ENCODE measurements around the gene SFXN5.

Gene SFXN5

GRCh38 chr2:72999729-73000725 is 71.5 kb downstream of the SFXN5 start:
- no peaks in the 10 kb centered on the region for H3K36me3 ChIP-seq (ENCODE audit: control insufficient read depth in 2 of 2, insufficient read depth in 1 of 2, low read length in 2 of 2)
- H3K9me3 ChIP-seq (ENCODE audit: control insufficient read depth, insufficient read depth, low read depth, low read length): no peaks in the 10 kb centered on the region
- ChIA-PET POLR2A (no interaction called here), CTCF (interaction anchor here (0.9 to 1.5 kb wide), 5 partner anchors 11 to 156 kb away, joined by 3 to 4 read pairs (median 3); no protein-coding TSS in a partner anchor)
- TF ChIP-seq ZNF544 (tag by site-specific recombination; IDR thresholded peaks at IDR 0.05) (no peak), MEIS1 (CRISPR knock-in tag; IDR thresholded peaks at IDR 0.05; ENCODE audit: borderline replicate concordance) (no peak), KLF10 (tag by site-specific recombination; IDR thresholded peaks at IDR 0.05) (no peak), ZNF146 (tag by site-specific recombination; IDR thresholded peaks at IDR 0.05) (no peak), ZNF785 (tag by site-specific recombination; IDR thresholded peaks at IDR 0.05) (no peak), ZNF610 (tag by site-specific recombination; IDR thresholded peaks at IDR 0.05; ENCODE audit: borderline replicate concordance) (no peak), ZSCAN18 (tag by site-specific recombination; IDR thresholded peaks at IDR 0.05) (no peak), ZNF350 (tag by site-specific recombination; IDR thresholded peaks at IDR 0.05) (no peak), KLF17 (tag by site-specific recombination; IDR thresholded peaks at IDR 0.05) (no peak), ZNF292 (tag by site-specific recombination; IDR thresholded peaks at IDR 0.05; ENCODE audit: borderline replicate concordance, low read depth) (no peak), ZNF670 (tag by site-specific recombination; IDR thresholded peaks at IDR 0.05; ENCODE audit: low read depth) (no peak), SETDB1 (IDR thresholded peaks at IDR 0.05; ENCODE audit: insufficient read length, low read length) (no peak), ZBTB8A (tag by site-specific recombination; IDR thresholded peaks at IDR 0.05) (no peak), TRIM28 (IDR thresholded peaks at IDR 0.05; ENCODE audit: borderline replicate concordance, low read length) (no peak), ZNF658 (tag by site-specific recombination; IDR thresholded peaks at IDR 0.05) (no peak), ZNF777 (tag by site-specific recombination; IDR thresholded peaks at IDR 0.05; ENCODE audit: borderline replicate concordance) (no peak)
- no peak overlapping the region for H3K4me3 ChIP-seq (ENCODE audit: low read depth, low read length)
- H3K4me1 ChIP-seq (ENCODE audit: control insufficient read depth, insufficient read depth, low read length): no peaks in the 10 kb centered on the region
- no peak overlapping the region for H3K27ac ChIP-seq (ENCODE audit: extremely low read depth, low read depth, low read length)

- ChIA-PET POLR2A (no interaction called here), CTCF (interaction anchor here (0.6 to 3.4 kb wide), 4 partner anchors 20 to 106 kb away, joined by 3 to 10 read pairs (median 4); no protein-coding TSS in a partner anchor)
- no peak overlapping the region for H3K4me3 ChIP-seq (ENCODE audit: low read depth, low read length)
These were observed 72.8 kb downstream of the SFXN5 start for GRCh38 chr2:72998724-72999123.

More at GRCh38 chr2:72998724-72999123, 72.8 kb downstream of the SFXN5 start:
- H3K36me3 ChIP-seq (ENCODE audit: control insufficient read depth in 2 of 2, insufficient read depth in 1 of 2, low read length in 2 of 2): no peaks in the 10 kb centered on the region
- no peak for TF ChIP-seq SP7 (tag by site-specific recombination; IDR thresholded peaks at IDR 0.05)
- TF ChIP-seq ZNF658 (tag by site-specific recombination; IDR thresholded peaks at IDR 0.05): no peak
- TF ChIP-seq ZNF148 (tag by site-specific recombination; IDR thresholded peaks at IDR 0.05; ENCODE audit: borderline replicate concordance): no peak
- no peak for TF ChIP-seq OVOL3 (tag by site-specific recombination; IDR thresholded peaks at IDR 0.05)
- no peak for TF ChIP-seq ZNF777 (tag by site-specific recombination; IDR thresholded peaks at IDR 0.05; ENCODE audit: borderline replicate concordance)
- TF ChIP-seq GLIS2 (tag by site-specific recombination; IDR thresholded peaks at IDR 0.05): no peak
- H3K27ac ChIP-seq (ENCODE audit: extremely low read depth, low read depth, low read length): no peak overlapping the region
- H3K9me3 ChIP-seq (ENCODE audit: control insufficient read depth, insufficient read depth, low read depth, low read length): no peaks in the 10 kb centered on the region
- H3K4me1 ChIP-seq (ENCODE audit: control insufficient read depth, insufficient read depth, low read length): no peaks in the 10 kb centered on the region

Measured in HEK293 (cell line).